Body of pancreas (tissue), 4 donors: Measurements from ENCODE around the gene ENPP1.

ENCODE experiments used
- POLR2A ChIP-seq, 3 donors: fragments of 450-650 bp; IDR thresholded peaks; one replicate each; pipeline ENCODE4 v1.6.1; 2016; ENCODE audit warnings: antibody characterized with exemption in 3 of 3, mild to moderate bottlenecking in 2 of 3
- TF ChIP-seq, protein P1 (sequence below), 7 experiments: fragments of 450-650 bp in 4 of 7; fragments of 200-600 bp in 3 of 7; sonication (generic) in 3 of 7; IDR thresholded peaks; one replicate each; pipeline ENCODE4 v1.5.1; 2016 to 2019; ENCODE audit warnings: antibody characterized with exemption in 7 of 7

DNA sequence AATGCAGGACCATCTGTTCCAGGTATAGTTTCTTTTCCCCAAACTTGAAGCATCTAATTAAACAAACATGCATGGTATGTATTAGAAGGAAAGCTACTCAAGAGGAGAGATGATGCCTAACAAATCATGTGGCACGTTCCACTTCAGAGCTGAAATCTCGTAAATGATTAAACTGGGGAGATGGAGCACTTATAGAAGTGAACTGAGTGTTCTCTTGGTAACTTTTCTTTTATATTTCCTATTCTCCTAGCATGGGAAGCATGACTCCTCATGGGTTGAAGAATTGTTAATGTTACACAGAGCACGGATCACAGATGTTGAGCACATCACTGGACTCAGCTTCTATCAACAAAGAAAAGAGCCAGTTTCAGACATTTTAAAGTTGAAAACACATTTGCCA lies 82.3 kb downstream of the ENPP1 start:
- TF ChIP-seq, protein P1, sequence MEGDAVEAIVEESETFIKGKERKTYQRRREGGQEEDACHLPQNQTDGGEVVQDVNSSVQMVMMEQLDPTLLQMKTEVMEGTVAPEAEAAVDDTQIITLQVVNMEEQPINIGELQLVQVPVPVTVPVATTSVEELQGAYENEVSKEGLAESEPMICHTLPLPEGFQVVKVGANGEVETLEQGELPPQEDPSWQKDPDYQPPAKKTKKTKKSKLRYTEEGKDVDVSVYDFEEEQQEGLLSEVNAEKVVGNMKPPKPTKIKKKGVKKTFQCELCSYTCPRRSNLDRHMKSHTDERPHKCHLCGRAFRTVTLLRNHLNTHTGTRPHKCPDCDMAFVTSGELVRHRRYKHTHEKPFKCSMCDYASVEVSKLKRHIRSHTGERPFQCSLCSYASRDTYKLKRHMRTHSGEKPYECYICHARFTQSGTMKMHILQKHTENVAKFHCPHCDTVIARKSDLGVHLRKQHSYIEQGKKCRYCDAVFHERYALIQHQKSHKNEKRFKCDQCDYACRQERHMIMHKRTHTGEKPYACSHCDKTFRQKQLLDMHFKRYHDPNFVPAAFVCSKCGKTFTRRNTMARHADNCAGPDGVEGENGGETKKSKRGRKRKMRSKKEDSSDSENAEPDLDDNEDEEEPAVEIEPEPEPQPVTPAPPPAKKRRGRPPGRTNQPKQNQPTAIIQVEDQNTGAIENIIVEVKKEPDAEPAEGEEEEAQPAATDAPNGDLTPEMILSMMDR (IDR thresholded peaks at IDR 0.05) = no peak
- no peak for TF ChIP-seq POLR2A (IDR thresholded peaks at IDR 0.05)
